H1 (cell line): Measurements from ENCODE around the gene GALNT6. TPM values are rescaled to one million over a fixed set of nuclear protein-coding genes. Genes with fewer than 3 reads are reported as not detected.

Experiments
- BCL11A ChIP-seq, 2 experiments: IDR thresholded peaks; one replicate each; pipeline ENCODE4 v1.6.1; 2011; ENCODE audit warnings: low read depth in 2 of 2, low read length in 2 of 2, mild to moderate bottlenecking in 2 of 2
- JUND ChIP-seq: IDR thresholded peaks from 2 replicates; pipeline ENCODE4 v1.6.1; 2011; ENCODE audit warnings: mild to moderate bottlenecking, improper control_type of control experiment, low read length
- RFX5 ChIP-seq: IDR thresholded peaks from 2 replicates; pipeline ENCODE4 v1.6.1; 2011; ENCODE audit warnings: low read depth, low read length, improper control_type of control experiment, borderline replicate concordance
- SP4 ChIP-seq: IDR thresholded peaks from 2 replicates; pipeline ENCODE4 v1.6.1; 2012; ENCODE audit warnings: low read length, inconsistent platforms
- TCF12 ChIP-seq: IDR thresholded peaks from 2 replicates; pipeline ENCODE4 v1.6.1; 2011; ENCODE audit warnings: low read depth, mild to moderate bottlenecking, low read length
- polyA plus RNA-seq, 7 experiments: library from polyadenylated mRNA; depleted of rRNA in 3 of 7; stranded (reverse) in 5 of 7; unstranded in 2 of 7; fragments of >200 nt in 5 of 7; fragments of 200-250 nt in 2 of 7; gene quantifications; 1 replicate in 5 of 7; 2 replicates in 1 of 7; 4 replicates in 1 of 7; pipeline versions ENCODE4 v1.2.1 to v1.2.3, GENCODE V29; 2011 to 2013; ENCODE audit warnings: missing spikeins in 2 of 7, mixed read lengths in 2 of 7
- total RNA-seq: library from RNA; stranded (reverse); fragmentation: NEBNext Ultra II Directional; extraction: Animal tissue kit (Norgen Biotek cat#: 25700); gene quantifications from 2 replicates; pipeline ENCODE4 v1.2.1, GENCODE V29; 2021

GALNT6 gene
- total and polyA plus RNA-seq, 2 of the 8 experiments (the other 6 are each of a cell fraction or from before 2014, with no cell fraction given), result 5.8 to 10.7 TPM

DNA sequence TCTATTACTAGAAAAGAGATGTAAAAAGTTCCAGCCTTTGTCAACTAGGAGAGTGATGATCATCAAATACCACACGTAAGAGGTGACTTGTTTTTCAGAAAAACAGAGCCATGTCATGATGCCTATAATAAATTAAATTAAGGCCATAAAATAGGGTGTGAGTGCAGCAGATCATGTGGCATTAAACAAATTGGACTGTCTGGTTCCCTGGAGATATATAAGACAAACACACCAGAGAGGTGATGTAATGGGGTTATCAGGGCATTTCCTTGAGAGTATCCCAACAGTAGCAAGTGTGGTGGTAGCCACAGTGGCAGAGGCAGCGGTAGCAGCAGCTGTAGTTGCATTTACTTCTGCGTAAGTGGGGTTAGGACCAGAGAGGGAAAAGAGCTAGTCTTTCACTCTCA, 14.6 kb upstream of the GALNT6 start (continued):
- TF ChIP-seq SP4 (no peak), TCF12 (no peak), BCL11A (IDR thresholded peaks at IDR 0.05; ENCODE audit: low read depth in 2 of 2, low read length in 2 of 2) (no peak), JUND (no peak), RFX5 (no peak)
